GM23338 (cell line): Measurements from ENCODE around the gene PSMD12. TPM values are rescaled to one million over a fixed set of nuclear protein-coding genes. Genes with fewer than 3 reads are reported as not detected.

Source experiments
- ATAC-seq: fragments of 200-7000 bp; cut with Tn5 transposase; 3 replicates; pipeline ENCODE4 v1.9.1; 2020
- DNase-seq: peaks from one replicate; pipeline ENCODE4 v3.0.0-alpha.2; 2015; ENCODE audit warnings: low spot score
- H2AFZ ChIP-seq: fragments of 200-600 bp; sonication (generic); 2 replicates; pipeline ENCODE4 v1.8.0; 2016; ENCODE audit warnings: antibody characterized with exemption, mild to moderate bottlenecking, moderate library complexity
- H3F3A ChIP-seq: fragments of 200-600 bp; sonication (generic); replicated peaks from 2 replicates; pipeline ENCODE4 v1.8.0; 2017; ENCODE audit warnings: antibody characterized with exemption, mixed run types, low read depth
- H3K27ac ChIP-seq: fragments of 200-600 bp; sonication (generic); 2 replicates; pipeline ENCODE4 v1.6.1; 2016; ENCODE audit warnings: low read depth
- H3K27me3 ChIP-seq: fragments of 200-600 bp; sonication (generic); 2 replicates; pipeline ENCODE4 v1.8.0; 2016; ENCODE audit warnings: mild to moderate bottlenecking, mixed run types, moderate library complexity; ENCODE audit not compliant: insufficient read depth
- H3K36me3 ChIP-seq: fragments of 200-600 bp; sonication (generic); 2 replicates; pipeline ENCODE4 v1.8.0; 2016; ENCODE audit warnings: mild to moderate bottlenecking; ENCODE audit not compliant: insufficient read depth
- H3K4me1 ChIP-seq: fragments of 200-600 bp; sonication (generic); 2 replicates; pipeline ENCODE4 v1.8.0; 2016; ENCODE audit warnings: mild to moderate bottlenecking, moderate library complexity; ENCODE audit not compliant: insufficient read depth
- H3K4me2 ChIP-seq: fragments of 200-600 bp; sonication (generic); 2 replicates; pipeline ENCODE4 v1.7.1; 2017; ENCODE audit warnings: mixed run types
- H3K4me3 ChIP-seq: fragments of 200-600 bp; sonication (generic); 2 replicates; pipeline ENCODE4 v1.6.1; 2016; ENCODE audit warnings: mixed run types
- H3K79me2 ChIP-seq: fragments of 200-600 bp; sonication (generic); replicated peaks from 2 replicates; pipeline ENCODE4 v1.8.0; 2017; ENCODE audit warnings: mild to moderate bottlenecking; ENCODE audit not compliant: insufficient read depth
- H3K9me2 ChIP-seq: fragments of 200-600 bp; sonication (generic); 2 replicates; pipeline ENCODE4 v1.8.0; 2017; ENCODE audit not compliant: insufficient read depth
- H4K20me1 ChIP-seq: fragments of 200-600 bp; sonication (generic); replicated peaks from 2 replicates; pipeline ENCODE4 v1.8.0; 2017; ENCODE audit warnings: mild to moderate bottlenecking; ENCODE audit not compliant: insufficient read depth
- H3K27ac Mint-ChIP-seq: 2 replicates; pipeline ENCODE4 v1.8.0; 2020; ENCODE audit warnings: inconsistent platforms, mild to moderate bottlenecking, moderate library complexity, mixed read lengths
- H3K27me3 Mint-ChIP-seq: 3 replicates; pipeline ENCODE4 v1.8.0; 2022; ENCODE audit warnings: low read depth, mild to moderate bottlenecking, moderate library complexity, mixed read lengths, inconsistent platforms; ENCODE audit not compliant: insufficient read depth, poor library complexity
- H3K36me3 Mint-ChIP-seq: 3 replicates; pipeline ENCODE4 v1.8.0; 2021; ENCODE audit warnings: low read depth, mild to moderate bottlenecking, inconsistent platforms, moderate library complexity, mixed read lengths
- H3K4me1 Mint-ChIP-seq: 3 replicates; pipeline ENCODE4 v1.8.0; 2020; ENCODE audit warnings: mild to moderate bottlenecking, inconsistent platforms, mixed read lengths
- H3K4me3 Mint-ChIP-seq: 3 replicates; pipeline ENCODE4 v1.8.0; 2021; ENCODE audit warnings: moderate library complexity, mild to moderate bottlenecking, inconsistent platforms, mixed read lengths
- H3K9me3 Mint-ChIP-seq: 3 replicates; pipeline ENCODE4 v1.8.0; 2020; ENCODE audit warnings: moderate library complexity, mild to moderate bottlenecking, inconsistent platforms, mixed read lengths
- CREB1 ChIP-seq: fragments of 250-450 bp; sonication (Bioruptor Pico); IDR thresholded peaks from 2 replicates; pipeline ENCODE4 v1.5.0; 2020; ENCODE audit warnings: low read depth, mild to moderate bottlenecking, moderate library complexity
- CTCF ChIP-seq, 2 experiments: fragments of 200-600 bp in 1 of 2; sonication (generic) in 1 of 2; conservative IDR thresholded peaks; 2 replicates each; pipeline versions ENCODE4 v1.5.1 to v1.6.1; 2016 to 2017; ENCODE audit warnings: antibody characterized with exemption in 2 of 2, low read depth in 2 of 2, mild to moderate bottlenecking in 2 of 2, moderate library complexity in 1 of 2
- EZH2 ChIP-seq: fragments of 200-600 bp; sonication (generic); IDR thresholded peaks from one replicate; pipeline ENCODE4 v1.8.0; 2017; ENCODE audit warnings: antibody characterized with exemption, mild to moderate bottlenecking, low read depth; ENCODE audit not compliant: unreplicated experiment
- EZH2phosphoT487 ChIP-seq: fragments of 200-600 bp; sonication (generic); IDR thresholded peaks from one replicate; pipeline ENCODE4 v1.8.1; 2018; ENCODE audit warnings: antibody characterized with exemption; ENCODE audit not compliant: unreplicated experiment
- JUNB ChIP-seq: IDR thresholded peaks from one replicate; pipeline ENCODE4 v1.6.1; 2016; ENCODE audit warnings: antibody characterized with exemption; ENCODE audit not compliant: unreplicated experiment
- NANOG ChIP-seq: IDR thresholded peaks from 2 replicates; pipeline ENCODE4 v1.6.1; 2016; ENCODE audit warnings: antibody characterized with exemption, borderline replicate concordance
- POLR2AphosphoS5 ChIP-seq: IDR thresholded peaks from 2 replicates; pipeline ENCODE4 v1.6.1; 2016; ENCODE audit warnings: antibody characterized with exemption, low read depth
- REST ChIP-seq: IDR thresholded peaks from one replicate; pipeline ENCODE4 v1.6.1; 2018; ENCODE audit warnings: antibody characterized with exemption; ENCODE audit not compliant: unreplicated experiment
- STAT1 ChIP-seq: IDR thresholded peaks from one replicate; pipeline ENCODE4 v1.6.1; 2016; ENCODE audit warnings: antibody characterized with exemption; ENCODE audit not compliant: unreplicated experiment
- ZNF114 ChIP-seq: fragments of 250-450 bp; sonication (Bioruptor Pico); IDR thresholded peaks from 2 replicates; pipeline ENCODE4 v1.5.0; 2020; ENCODE audit warnings: mild to moderate bottlenecking, moderate library complexity
- ZNF331 ChIP-seq: fragments of 250-450 bp; sonication (Bioruptor Pico); IDR thresholded peaks from 2 replicates; pipeline ENCODE4 v1.5.0; 2020; ENCODE audit warnings: low read depth, mild to moderate bottlenecking, moderate library complexity
- ZNF462 ChIP-seq: fragments of 250-450 bp; sonication (Bioruptor Pico); IDR thresholded peaks from 2 replicates; pipeline ENCODE4 v1.5.0; 2020; ENCODE audit warnings: mild to moderate bottlenecking, moderate library complexity
- polyA plus RNA-seq: library from polyadenylated mRNA; unstranded; fragments of >200 nt; fragmentation: Nextera tagmentation; extraction: Ambion mirVana; gene quantifications from 2 replicates; pipeline ENCODE4 v1.2.1, GENCODE V29; 2016
- total RNA-seq: library from RNA; depleted of rRNA; stranded (reverse); fragments of >200 nt; shearing (Covaris generic); gene quantifications from 2 replicates; pipeline ENCODE4 v1.2.3, GENCODE V29; 2014

Gene PSMD12
- total and polyA plus RNA-seq, 2 experiments from 2014 or later, result 73.7 to 146 TPM

GRCh38 chr17:67315865-67316264 is 50.5 kb downstream of the PSMD12 start:
- no peak overlapping the region for H3K27ac Mint-ChIP-seq
- Histone ChIP-seq H4K20me1 (no peaks in the 10 kb centered on the region), H3K36me3 (no peaks in the 10 kb centered on the region), H3K4me2 (no peak overlapping the region), H3K27me3 (no peaks in the 10 kb centered on the region), H3F3A (no peaks in the 10 kb centered on the region), H2AFZ (no peak overlapping the region), H3K4me3 (no peak overlapping the region), H3K27ac (no peak overlapping the region), H3K9me2 (no peaks in the 10 kb centered on the region), H3K79me2 (no peaks in the 10 kb centered on the region), H3K4me1 (peaks cover 11% of the 10 kb centered on the region)
- no peak overlapping the region for H3K4me3 Mint-ChIP-seq
- H3K27me3 Mint-ChIP-seq, result no peaks in the 10 kb centered on the region
- H3K9me3 Mint-ChIP-seq, result no peaks in the 10 kb centered on the region
- no peak for DNase-seq
- no peaks in the 10 kb centered on the region for H3K36me3 Mint-ChIP-seq
- no peak for ATAC-seq
- H3K4me1 Mint-ChIP-seq, result peaks cover 14% of the 10 kb centered on the region
- no peak for TF ChIP-seq CTCF (conservative IDR thresholded peaks at IDR 0.05; ENCODE audit: low read depth in 2 of 2)
- no peak for TF ChIP-seq REST
- no peak for TF ChIP-seq NANOG
- TF ChIP-seq STAT1, result no peak
- TF ChIP-seq ZNF462, result no peak
- TF ChIP-seq ZNF114 (CRISPR knock-in tag), result no peak
- TF ChIP-seq EZH2, result no peak
- TF ChIP-seq CREB1 (CRISPR knock-in tag), result no peak
- TF ChIP-seq JUNB, result no peak
- TF ChIP-seq ZNF331 (CRISPR knock-in tag), result no peak
- TF ChIP-seq EZH2phosphoT487, result no peak
- no peak for TF ChIP-seq POLR2AphosphoS5
